LoVo (cell line): ENCODE data around the gene MSANTD7.
"Not testable (repeated sequence)": the region's sequence is repeated elsewhere in the genome, so short reads cannot be mapped to it uniquely, and the experiment has no call there.

Source experiments
- DNase-seq: peaks from one replicate; pipeline ENCODE4 v3.0.0-alpha.2; 2016; ENCODE audit warnings: low spot score

MSANTD7 gene, protein sequence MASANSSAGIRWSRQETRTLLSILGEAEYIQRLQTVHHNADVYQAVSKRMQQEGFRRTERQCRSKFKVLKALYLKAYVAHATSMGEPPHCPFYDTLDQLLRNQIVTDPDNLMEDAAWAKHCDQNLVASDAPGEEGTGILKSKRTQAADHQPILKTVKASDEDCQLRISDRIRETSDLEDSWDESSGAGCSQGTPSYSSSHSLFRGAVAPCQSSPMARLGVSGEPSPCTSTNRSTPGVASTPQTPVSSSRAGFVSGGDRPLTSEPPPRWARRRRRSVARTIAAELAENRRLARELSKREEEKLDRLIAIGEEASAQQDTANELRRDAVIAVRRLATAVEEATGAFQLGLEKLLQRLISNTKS

DNA sequence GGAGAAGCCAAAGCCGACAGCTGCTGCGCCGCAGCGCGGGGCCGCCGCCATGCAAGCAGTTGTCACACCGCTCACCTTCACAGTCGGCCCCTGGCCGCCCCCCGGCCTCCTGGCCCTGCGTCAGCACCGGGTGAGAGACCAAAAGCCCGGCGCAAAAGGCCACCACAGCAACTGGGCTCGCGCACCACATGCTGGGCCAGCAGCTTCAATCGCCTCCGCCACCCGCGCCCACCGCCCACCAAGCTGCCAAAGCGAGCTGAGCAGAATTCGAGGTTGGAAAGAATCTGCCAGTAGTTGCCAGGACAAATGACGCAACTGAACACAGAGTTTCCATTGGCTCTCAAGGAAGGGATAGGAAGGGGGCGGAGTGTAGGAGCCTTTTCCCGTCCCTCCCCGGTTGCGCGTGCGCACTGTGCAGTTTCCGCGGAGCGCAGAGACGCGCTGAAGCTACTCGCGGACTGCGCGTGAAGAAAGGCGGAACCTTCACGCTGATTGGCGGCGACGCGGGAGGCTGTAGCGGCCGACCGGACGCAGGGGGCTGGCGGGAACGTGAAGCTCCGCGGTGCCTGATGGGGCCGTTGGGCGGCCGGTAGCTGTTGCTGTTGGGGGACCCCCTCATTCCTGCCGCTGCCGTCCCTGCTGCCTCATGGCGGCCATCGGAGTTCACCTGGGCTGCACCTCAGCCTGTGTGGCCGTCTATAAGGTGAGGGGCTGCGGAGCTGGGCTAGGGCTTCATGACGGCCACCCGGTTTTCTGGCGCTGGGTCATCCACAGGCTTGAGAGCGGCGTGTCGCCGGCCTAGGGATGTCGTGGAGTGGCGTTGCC lies at the start of gene MSANTD7, which contains the start of the genes CDNF and HSPA14:
Gene MSANTD7, plus strand, starts transcription at position 550 of the 825 bp plus-strand sequence. CDS start 3,979 bp downstream, outside the sequence.
Gene CDNF, minus strand, starts transcription at position 281 of the 825 bp plus-strand sequence. Its CDS starts 91 bp downstream, at position 190.
Gene HSPA14, plus strand, starts transcription at position 550 of the 825 bp plus-strand sequence. Its CDS starts 97 bp downstream, at position 647.
- DNase-seq, result peak; percentile 99

DNA sequence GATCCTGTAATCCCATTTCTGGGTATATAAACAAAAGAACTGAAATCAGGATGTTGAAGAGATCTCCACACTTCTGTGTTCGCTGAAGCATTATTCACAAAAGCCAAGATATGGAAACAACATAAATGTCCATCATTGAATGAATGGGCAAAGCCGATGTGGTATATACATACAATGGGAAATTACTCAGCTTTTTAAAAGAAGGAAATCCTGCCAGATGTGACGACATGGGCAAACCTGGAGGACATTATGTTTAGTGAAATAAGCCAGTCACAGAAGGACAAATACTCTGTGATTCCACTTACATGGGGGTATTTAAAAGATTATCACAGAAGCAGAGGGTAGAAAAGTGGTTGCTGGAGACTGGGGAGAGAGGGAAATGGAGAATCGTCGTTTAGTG lies 39.5 kb upstream of the MSANTD7 start:
- no peak for DNase-seq

DNA sequence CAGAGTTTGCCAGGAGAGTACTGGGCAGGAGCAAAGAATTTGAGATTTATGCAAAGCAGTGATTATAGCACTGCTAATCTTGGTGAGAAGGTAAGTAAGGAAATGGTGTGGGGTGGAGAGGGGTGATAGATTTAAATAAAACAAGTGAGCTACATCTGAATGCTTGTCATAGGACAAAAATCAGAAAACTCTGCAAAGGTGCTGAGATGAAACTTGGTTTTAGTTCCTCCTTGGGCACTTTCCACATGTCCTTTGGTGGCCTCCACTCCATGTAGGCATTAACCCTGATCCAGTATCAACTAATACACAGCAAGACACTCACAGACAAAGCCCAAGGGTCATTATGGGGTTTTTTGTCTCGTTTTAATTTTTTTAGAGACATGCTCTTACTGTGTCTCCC lies 37.7 kb upstream of the MSANTD7 start:
- DNase-seq, result no peak

DNA sequence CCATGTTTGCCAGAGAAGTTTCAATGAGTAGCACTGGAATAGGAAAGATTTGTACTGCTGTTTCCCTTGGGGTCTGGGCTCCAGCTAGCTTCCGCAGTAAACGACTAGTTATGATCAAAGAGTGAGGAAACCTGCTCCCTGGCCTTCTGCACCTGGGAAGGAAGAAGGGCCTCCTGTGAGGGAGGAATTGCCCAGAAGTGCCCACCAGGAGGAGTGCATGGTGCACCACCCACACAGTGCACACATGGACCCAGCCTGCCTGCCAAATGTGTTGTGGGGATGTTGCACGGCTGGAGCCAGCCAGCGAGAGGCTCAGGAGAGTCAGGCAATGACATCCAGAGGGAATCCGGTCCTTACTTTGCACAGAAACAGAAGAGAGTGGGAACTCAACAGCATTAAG lies 36.4 kb upstream of the MSANTD7 start:
- no peak for DNase-seq

DNA sequence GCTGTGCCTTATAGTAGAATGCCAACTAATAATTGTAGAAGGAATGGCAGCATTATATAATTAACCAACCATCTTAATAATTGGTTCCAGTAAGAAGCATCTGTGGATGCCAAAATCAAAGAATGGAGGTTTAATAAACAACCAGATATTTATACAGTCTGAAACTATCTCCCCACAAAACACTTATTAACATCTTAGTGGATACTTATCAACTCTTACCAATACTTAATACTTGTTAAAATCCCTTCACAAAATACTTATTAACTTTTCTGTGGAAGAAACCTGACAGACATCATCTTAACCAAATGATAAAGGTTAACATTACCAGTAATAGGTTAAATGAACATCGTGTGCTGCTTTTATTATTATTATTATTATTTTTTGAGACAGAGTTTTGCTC lies 34.3 kb upstream of the MSANTD7 start:
- no peak for DNase-seq

DNA sequence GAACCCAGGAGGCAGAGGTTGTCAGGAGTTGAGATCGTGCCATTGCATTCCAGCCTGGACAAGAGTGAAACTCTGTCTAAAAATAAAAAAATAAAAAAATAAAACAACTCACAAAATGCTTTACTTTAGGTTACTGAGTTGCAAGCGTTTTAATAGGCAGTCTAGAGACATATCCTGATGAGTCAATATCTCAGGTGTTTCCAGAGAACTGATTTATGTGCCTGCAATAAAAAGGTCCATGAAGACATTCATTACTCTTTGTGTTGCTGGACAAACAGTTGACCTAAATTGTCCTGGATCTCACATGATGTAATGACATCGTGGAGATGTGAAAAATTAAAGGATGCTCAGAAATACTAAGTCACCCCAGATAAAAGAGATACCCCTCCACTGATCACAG lies 31.8 kb upstream of the MSANTD7 start:
- no peak for DNase-seq

DNA sequence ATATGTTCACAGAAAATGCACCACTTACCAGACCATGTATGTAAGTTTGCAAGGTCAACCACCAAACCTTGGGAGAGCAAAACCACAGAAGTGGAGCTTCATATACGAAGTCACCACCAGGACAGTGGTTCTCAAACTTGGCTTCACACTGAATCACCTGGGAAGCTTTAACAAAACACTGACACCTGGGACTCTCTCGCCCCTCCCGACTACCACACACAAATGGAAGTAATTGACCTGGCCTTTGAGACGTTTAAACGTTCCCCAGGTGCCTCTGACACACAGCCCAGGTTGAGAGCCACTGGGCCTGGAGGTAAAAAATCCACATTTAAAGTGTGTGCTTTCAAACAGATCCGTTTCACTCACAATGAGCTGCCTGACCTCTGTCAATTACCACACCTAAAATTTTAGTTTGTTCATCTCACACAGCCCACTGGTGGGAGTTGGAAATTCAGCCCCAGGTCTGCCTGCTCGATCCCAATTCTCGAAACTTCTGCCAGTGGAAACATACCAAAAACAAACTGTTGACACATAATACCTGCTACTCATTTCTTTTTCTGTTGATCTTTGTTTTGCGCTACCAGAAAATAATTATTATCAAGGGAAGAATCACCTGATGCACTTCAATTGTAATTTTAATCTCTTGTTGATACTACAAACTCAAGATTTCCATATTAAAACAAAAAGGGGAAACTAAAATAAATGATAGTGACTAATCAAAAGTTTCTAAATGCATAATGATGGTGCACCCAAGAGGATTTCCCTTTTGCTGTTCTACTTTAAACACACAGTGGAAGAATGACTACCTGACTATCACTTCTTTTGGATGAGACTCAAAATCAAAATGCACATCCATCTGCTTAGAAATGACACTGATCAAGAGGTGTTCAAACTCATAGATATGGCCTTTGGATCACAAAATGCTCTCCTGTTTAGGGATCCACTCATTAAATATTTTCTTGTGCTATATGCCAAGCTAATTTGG lies 26.8 kb upstream of the MSANTD7 start:
- DNase-seq, result no peak

DNA sequence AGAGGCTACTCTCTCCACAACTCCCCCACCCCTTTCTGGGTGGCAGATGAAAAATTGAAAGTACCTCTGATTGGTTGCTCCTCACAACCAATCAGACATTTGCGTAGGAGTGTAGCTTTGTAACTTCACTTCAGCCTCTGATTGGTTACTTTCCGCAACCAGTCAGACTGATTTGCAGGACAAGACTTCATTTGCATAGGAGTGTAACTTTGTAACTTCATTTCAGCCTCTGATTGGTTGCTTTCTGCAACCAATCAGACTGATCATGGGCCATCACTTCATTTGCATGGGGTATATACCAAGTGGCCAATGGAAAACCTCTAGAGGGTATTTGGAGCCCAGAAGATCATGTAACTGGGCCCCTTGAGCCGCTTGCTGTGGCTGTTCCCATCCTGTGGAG lies 25.8 kb upstream of the MSANTD7 start:
- DNase-seq, result no peak

DNA sequence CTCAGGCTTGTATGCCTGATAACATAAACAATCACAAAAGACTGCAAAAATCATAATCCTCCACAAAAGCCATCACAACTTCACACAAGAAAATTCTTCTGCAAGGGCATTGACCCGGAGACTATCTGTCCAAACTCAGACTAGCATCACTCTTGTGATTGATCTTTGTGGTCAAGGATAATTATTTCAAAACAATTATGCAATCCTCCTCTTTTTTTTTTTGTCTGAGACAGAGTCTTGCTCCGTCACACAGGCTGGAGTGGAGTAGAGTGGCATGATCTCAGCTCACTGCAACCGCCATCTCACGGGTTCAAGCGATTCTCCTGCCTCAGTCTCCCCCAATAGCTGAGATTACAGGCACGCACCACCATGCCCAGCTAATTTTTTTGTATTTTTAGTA lies 22.4 kb upstream of the MSANTD7 start:
- DNase-seq, result no peak

DNA sequence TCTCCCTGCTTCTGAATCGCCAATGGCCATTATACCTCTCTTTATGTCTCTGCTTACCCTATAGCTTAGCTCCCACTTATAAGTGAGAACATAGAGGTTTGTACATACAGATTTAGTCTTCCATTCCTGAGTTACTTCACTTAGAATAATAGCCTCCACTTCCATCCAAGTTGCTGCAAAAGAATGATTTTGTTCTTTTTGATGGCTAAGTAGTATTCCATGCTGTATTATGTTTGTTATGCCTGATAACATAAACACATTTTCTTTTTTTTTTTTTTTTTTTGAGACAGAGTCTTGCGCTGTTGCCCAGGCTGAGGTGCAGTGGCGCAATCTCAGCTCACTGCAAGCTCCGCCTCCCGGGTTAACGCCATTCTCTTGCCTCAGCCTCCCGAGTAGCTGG lies 21.4 kb upstream of the MSANTD7 start:
- not testable (repeated sequence) for DNase-seq

DNA sequence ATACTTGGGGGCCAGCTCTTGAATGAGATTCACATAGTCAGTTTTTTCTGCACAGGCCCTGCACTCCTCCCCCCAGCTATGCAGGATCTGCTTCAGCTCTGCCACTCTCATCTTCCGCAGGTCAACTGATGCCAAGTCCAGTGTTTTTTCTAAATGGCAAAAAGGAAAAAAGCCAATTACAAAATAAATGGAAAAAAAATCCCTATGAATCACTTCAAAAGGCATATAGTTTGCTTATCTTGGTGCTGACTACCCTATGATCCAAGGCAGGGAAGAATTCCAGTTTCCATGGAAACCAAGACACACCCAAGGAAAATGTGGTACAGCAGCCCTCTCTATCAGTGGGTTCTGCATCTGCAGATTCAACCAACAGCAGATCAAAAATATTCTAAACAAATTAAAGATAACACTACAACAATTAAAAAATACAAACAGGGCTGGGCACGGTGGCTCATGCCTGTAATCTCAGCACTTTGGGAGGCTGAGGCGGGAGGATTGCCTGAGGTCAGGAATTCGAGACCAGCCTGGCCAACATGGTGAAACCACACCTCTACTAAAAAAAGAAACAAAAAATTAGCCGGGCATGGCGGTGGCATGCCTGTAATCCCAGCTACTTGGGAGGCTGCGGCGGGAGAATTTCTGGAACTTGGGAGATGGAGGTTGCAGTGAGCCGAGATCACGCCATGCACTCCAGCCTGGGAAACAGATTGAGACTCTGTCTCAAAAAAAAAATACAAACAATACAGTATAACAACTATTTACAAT lies 17.9 kb upstream of the MSANTD7 start:
- DNase-seq, result no peak

DNA sequence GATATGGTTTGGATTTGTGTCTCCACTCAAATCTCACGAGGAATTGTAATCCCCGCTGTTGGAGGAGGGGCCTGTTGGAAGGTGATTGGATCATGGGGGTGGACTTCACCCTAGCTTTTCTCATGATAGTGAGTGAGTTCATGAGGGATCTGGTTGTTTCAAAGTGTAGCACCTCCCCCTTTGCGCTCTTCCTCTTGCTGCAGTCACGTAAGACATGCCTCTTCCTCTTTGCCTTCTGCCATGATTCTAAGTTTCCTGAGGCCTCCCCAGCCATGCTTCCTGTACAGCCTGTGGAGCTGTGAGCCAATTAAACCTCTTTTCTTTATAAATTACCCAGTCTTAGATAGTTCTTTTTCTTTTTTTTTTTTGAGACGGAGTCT lies 17.3 kb upstream of the MSANTD7 start:
- no peak for DNase-seq

DNA sequence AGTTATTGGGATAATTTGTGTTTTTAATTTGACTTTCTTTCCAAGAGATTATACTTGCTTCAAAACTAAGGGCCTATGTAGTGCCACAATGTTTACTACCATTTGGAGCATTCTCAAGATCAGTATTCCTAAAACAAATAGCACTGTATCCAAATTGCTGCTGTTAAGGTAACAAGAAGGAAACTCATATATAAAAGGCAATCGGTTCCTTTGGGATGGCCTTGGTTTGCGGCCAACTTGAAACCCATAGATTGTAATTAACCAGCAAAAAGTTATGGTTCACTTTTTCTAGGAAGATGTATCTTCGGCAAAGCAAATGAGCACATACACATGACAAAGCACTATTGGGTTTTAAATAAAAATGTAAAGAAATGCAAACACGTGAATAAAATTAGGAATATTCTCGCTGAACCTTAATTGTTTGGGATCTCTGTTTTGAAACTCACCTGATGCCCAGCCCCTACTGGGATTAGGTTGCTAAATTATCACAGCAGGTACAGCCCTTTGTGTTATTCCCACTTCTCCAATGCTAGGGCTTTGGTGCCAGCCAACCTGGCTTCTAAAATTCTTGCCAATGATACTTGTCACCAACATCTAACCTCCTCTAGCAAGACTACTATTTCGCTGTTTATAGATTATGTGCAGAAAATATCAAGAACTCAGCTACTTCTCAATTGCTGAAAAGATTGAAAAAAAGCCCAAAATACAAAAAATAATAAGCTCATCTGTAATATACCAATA lies 16.3 kb upstream of the MSANTD7 start:
- DNase-seq, result no peak

DNA sequence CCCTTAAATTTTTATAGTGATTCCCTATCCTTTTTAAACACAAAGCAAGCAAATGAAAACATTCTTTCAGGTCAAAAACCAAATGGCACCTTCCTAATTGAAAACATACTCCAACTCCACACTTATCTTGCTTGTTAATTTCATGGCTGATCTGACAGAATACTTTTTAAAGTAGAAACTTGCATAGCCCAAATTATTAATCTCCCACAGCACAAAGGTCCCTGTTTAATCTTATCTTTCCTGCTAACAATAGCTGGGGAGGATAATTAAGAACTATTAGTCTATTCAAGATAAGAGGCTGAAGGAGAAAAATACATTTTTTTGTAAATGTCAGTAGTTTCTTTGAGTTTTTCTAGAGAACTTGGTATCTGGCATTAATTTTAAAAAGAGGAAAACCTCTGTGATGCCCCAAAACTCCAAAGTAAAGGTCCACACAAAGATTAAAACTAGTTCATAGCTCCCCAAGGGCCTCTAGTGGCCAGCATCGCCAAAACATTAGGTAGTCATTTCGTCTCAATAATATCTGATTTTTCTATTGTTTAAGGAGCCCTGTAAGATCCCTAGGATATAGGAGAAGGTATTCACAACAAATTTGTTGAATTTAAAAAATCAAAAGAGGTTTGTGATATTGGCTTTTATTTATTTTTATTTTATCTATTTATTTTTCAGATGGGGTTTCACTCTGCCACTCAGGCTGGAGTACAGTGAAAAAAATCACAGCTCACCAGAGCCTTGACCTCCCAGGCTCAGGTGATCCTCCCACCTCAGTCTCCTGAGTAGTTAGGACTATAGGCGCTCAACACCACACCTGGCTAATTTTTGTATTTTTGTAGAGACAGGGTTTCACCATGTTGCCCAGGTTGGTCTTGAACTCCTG lies 15.0 kb upstream of the MSANTD7 start:
- DNase-seq, result peak; percentile 21

DNA sequence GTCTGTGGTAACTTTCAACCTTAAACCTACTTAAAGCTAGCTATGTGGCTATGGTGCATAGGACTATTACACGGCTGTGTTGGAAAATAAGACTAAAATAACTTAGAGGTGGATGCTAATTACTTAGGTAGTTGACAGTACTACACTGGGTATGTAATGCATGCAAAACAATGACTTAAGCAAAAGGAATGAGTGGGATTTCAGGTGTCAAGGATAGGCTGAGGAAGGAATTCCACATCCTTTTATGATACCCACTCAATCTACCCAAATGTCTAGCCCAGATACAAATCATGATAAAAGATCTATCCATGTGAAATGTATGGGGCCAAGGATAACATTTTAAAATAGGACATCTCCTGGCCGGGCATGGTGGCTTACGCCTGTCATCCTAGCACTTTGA lies 14.1 kb upstream of the MSANTD7 start:
- no peak for DNase-seq

DNA sequence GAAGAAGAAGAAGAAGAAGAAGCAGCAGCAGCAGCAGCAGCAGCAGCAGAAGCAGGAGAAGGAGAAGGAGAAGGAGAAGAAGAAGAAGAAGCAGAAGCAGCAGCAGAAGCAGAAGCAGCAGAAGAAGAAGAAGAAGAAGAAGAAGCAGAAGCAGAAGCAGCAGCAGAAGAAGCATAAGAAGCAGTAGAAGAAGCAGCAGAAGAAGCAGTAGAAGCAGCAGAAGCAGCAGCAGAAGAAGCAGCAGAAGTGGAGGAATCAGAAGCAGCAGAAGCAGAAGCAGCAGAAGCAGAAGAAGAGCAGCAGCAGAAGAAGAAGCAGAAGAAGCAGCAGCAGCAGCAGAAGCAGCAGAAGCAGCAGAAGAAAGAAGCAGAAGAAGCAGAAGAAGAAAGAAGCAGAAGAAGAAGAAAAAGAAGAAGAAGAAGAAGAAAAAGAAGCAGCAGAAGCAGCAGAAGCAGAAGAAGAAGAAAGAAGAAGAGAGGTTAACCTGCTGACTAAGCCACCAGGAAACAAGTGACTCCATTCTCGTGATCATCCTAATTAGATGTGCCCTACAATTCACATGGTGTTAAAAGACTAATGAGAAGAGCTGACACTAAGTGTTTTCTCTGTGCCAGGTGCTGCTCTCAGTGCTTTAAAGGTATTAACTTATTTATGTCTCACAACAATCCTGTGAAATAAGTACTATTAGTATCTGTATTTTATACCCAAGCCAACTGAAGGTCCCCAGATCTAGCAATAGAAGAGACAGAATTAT lies 11.9 kb upstream of the MSANTD7 start:
- DNase-seq, result no peak

DNA sequence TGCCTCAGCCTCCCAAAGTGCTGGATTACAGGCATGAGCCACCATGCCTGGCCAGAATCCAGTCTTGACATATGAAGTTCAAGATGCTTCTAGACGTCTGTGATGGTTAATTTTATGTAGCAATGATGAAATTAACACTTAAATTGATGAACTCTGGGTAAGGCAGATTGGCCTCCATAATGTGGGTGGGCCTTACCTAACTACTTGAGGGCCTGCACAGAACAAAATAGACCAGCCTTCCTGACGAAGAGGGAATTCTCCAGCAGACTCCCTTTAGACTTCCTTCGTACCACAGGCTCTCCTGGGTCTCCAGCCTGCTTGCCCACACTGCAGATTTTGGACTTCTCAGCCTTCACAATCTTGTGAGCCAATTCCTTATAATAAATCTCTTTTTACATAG lies 5.0 kb upstream of the MSANTD7 start:
- no peak for DNase-seq

DNA sequence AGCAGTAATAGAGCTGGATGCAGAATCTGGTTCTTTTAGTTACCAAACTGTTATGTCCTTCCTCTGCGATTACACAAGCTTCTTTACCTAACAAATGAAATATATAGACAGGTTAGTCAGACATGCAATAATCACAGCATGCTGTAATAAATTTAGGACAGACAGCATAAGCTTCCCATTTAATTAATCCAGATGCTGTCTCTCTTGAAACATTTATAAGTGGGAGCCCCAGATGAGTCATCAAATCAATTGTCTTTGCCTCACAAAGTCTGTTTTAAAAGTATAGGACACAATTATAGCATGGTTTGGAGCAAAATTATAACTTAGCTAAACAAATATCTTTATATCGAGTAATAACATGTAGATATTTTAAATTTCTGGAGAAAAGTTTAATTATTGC lies 1.9 kb upstream of the MSANTD7 start:
- no peak for DNase-seq
